ENCODE results near the gene MEA1. TPM values are rescaled to one million over a fixed set of nuclear protein-coding genes. Genes with fewer than 3 reads are reported as not detected.

Gene MEA1
- total RNA-seq, 4 donors from 2014 or later, result 59.5 to 99.9 (median 77.5) TPM

DNA sequence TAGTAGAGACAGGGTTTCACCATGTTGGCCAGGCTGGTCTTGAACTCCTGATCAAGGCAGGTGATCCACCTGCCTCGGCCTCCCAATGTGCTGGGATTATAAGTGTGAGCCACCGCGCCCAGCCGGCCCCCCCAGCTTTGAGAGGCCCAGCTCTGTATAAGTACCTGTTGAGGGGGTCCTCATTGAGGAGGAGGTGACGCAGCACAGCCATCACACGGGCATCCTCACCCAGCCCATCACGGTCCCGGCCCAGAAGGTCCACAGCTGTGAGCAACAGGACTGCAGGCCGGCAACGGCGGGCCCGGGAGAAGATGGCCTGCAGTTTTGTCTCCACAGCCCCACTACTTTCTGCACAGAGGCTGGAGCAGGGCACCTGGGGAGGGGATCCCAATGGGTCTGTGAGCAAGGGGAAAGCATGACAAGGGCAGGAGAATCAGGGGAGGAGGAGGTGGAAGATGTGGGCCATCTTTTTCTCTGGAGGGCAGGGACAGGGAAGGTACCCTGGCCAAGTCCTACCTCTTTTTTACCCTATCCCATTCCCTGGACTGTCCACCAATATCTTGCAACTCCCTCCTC lies 45.5 kb downstream of the MEA1 start:
- H3K4me3 ChIP-seq (ENCODE audit: low read depth, poor library complexity, severe bottlenecking), result no peak overlapping the region
- no peak for DNase-seq (ENCODE audit: low spot score in 2 of 2)
- TF ChIP-seq CTCF (IDR thresholded peaks at IDR 0.05) (no peak), POLR2A (IDR thresholded peaks at IDR 0.05) (no peak)
- intact Hi-C loops (cut with DNase I; ENCODE audit: low total_unique reads), result no loop called here
- 94 to 97% methylated on average over 9 to 12 of the region's 12 CpGs for WGBS, 2 donors

DNA sequence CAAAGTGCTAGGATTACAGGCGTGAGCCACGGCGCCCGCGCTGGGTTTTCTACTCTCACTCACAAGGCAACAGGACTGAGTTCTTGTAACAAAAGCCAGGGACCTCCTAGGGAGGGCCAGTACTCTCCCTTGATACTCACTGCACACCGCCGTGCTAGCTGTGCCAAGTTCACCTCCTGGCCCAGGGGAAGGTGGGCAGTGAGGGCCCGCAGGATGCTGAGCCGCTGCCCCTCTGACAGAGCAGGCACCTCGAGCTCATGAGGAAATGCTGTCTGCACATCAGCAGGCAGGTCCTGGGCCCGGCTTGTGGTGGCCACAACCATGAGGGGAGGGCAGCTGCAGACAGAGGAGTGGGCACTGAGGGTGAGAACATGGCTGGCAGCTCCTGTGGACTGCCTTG lies 46.5 kb downstream of the MEA1 start:
- 94 to 95% methylated on average over 9 to 11 of the region's 11 CpGs for WGBS, 2 donors
- TF ChIP-seq POLR2A (IDR thresholded peaks at IDR 0.05), result no peak
- no peak overlapping the region for H3K4me3 ChIP-seq (ENCODE audit: low read depth, poor library complexity, severe bottlenecking)
- DNase-seq (ENCODE audit: low spot score in 2 of 2), result no peak
- intact Hi-C loops (cut with DNase I; ENCODE audit: low total_unique reads), result no loop called here

- 78 to 84% methylated on average over 7 of the region's 7 CpGs for WGBS, 2 donors
- intact Hi-C loops (cut with DNase I; ENCODE audit: low total_unique reads), result no loop called here
- DNase-seq (ENCODE audit: low spot score in 2 of 2), result no peak
- TF ChIP-seq POLR2A (IDR thresholded peaks at IDR 0.05) (no peak), CTCF (IDR thresholded peaks at IDR 0.05) (no peak)
- H3K4me3 ChIP-seq (ENCODE audit: low read depth, poor library complexity, severe bottlenecking), result no peak overlapping the region
These were observed 47.2 kb downstream of the MEA1 start for GRCh38 chr6:42966571-42966970.

DNA sequence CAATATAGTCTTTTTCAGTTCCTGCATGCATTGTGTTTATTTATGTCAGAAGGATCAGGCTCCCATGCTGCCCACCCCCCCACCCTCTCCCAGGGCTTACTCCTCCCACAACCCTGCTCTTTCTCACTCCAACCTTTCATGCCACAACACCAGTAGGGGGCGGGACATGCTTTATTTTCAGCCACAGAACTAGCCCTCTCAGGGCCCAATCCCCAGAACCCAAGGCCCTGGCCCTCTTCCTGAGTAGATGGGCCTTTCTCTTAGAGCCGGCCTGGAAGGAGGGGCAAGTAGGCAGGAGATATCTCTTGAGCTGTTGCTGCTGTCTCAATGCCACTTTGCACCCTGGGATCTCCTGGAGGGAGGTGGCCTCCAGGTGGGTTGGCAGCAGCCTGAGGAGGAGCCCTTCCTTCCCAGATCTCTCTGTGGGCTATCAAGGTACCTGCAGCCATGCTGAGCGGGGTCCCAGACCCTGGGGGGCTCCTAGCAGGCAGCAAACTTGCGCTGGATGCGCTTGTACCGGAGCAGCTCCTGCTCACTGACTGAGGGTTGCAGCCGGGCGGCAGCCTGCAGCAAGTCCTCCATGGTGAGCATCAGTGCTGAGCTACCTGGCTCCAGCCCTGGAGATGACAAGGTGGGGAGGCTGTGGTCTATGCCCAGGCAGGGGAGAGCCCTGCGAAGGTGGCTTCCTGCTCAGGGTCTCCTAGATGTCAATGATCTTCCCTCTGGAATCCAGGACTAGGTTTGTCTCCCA lies 49.7 kb downstream of the MEA1 start:
- no peak overlapping the region for H3K4me3 ChIP-seq (ENCODE audit: low read depth, poor library complexity, severe bottlenecking)
- intact Hi-C loops (cut with DNase I; ENCODE audit: low total_unique reads), result no loop called here
- 88 to 91% methylated on average over 9 of the region's 9 CpGs for WGBS, 2 donors
- TF ChIP-seq POLR2A (IDR thresholded peaks at IDR 0.05) (no peak), CTCF (IDR thresholded peaks at IDR 0.05) (no peak)
- no peak for DNase-seq (ENCODE audit: low spot score in 2 of 2)

GRCh38 chr6:42963179-42963854 lies 50.4 kb downstream of the MEA1 start:
- intact Hi-C loops (cut with DNase I; ENCODE audit: low total_unique reads), result no loop called here
- WGBS, 2 donors, result 85 to 86% methylated on average over 11 to 12 of the region's 12 CpGs
- TF ChIP-seq CTCF (IDR thresholded peaks at IDR 0.05) (no peak), POLR2A (IDR thresholded peaks at IDR 0.05) (no peak)
- DNase-seq (ENCODE audit: low spot score in 2 of 2), result peak in 1 of 2 donors; percentile 57
- H3K4me3 ChIP-seq (ENCODE audit: low read depth, poor library complexity, severe bottlenecking), result no peak overlapping the region

DNA sequence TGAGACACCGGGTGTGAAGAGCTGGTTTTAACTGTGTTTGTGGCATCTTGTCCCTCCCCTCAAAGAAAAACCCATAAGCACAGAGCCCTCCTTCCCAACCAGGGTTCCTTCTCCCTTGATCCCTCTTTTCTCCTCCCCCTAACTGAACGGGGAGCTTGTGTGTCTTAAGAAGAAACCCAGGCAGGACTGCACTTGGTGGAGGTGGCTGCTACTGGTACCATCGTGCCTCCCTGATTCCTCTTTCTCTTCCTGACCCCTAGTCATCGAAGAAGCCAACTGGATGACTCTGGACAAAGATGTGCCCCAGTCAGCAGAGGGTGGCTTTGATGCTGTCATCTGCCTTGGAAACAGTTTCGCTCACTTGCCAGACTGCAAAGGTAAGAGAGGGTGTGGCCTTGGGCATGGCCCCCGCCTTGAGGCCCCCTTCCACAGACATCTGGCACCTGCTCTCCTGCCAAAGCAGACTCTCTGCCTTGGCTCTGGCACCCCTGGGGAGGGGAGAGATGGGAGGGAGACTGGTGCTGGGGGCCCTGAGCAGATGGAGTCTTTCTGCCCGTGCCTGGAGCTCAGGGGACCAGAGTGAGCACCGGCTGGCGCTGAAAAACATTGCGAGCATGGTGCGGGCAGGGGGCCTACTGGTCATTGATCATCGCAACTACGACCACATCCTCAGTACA lies 51.1 kb downstream of the MEA1 start:
- no peak for TF ChIP-seq POLR2A (IDR thresholded peaks at IDR 0.05)
- no peak for TF ChIP-seq CTCF (IDR thresholded peaks at IDR 0.05)
- no peak overlapping the region for H3K4me3 ChIP-seq (ENCODE audit: low read depth, poor library complexity, severe bottlenecking)
- peak in 1 of 2 donors; percentile 50 for DNase-seq (ENCODE audit: low spot score in 2 of 2)
- WGBS, 2 donors, result 90 to 93% methylated on average over 12 to 13 of the region's 13 CpGs
- intact Hi-C loops (cut with DNase I; ENCODE audit: low total_unique reads), result no loop called here

Measured in lower leg skin (tissue), 4 donors.